ENCODE measurements around the gene TYRP1.
A peak's percentile ranks its signal among the peaks of the same experiment; 100 is the strongest.

The TYRP1 gene

GRCh38 chr9:12697719-12698118 lies 4.5 kb downstream of the TYRP1 start:
- no peak for DNase-seq (ENCODE audit: low spot score)

GRCh38 chr9:12698266-12698665 lies 5.1 kb downstream of the TYRP1 start:
- DNase-seq (ENCODE audit: low spot score) = no peak

DNA sequence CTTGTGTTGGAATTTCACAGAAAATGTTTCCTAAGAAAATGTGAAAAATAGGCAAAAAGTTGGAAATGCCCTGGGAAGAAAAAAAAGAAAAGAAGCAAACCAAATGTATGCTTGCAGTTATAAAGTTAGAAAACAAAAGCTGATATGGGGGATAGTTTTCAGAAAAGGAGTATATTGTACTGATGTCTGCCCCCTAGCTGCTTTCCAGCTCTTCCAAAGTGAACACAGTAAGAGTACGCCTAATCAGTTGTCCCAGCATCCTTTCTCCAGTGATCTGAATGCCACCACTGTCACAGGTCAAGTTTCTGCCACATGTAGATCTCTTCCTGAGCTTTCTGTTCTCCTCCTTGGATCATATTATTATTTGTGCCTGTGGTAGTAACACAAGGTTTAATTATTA lies 5.8 kb downstream of the TYRP1 start:
- no peak for DNase-seq (ENCODE audit: low spot score)

DNA sequence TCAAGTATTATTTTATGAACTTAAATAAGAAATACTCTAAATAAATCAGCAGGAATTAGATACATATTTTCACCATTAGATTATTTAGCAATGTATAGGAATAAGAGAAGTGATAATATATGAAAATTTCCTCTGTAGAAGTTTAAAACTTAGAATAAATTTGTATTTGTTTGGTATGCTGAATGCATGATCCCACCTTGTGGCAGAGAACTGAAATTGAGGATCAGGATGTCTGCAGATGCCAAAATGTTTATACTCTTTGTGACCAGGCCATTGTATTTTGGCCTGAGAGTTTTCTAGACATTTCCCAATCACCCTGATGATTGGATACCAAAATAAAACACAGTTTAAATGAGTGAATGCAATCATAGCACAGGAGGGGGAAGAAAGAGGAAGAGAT lies 6.3 kb downstream of the TYRP1 start:
- peak; percentile 29 for DNase-seq (ENCODE audit: low spot score)

- DNase-seq (ENCODE audit: low spot score) = no peak
Observed at GRCh38 chr9:12701126-12701525, 7.9 kb downstream of the TYRP1 start.

DNA sequence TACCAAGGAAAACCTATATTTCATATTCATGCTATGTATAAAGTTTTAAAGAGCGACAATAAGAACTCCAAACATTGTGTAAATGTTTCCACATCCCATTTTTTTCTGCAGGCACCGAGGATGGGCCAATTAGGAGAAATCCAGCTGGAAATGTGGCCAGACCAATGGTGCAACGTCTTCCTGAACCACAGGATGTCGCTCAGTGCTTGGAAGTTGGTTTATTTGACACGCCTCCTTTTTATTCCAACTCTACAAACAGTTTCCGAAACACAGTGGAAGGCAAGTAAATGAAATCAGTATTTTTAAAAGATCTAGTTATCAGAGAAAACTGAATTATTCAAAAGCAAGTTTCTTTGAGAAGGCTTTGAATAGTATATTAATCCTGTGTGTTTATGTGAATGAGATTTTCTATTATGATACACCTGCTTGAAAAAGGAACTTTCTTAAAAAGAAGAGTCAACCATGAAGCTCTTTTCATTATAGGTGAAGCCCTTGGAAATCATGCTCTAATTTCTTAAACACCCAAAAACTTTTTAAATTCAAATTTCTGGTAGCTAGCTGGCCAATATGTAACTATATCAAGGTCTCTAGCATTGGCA lies 9.1 kb downstream of the TYRP1 start:
- peak; percentile 80 for DNase-seq (ENCODE audit: low spot score)

GRCh38 chr9:12703996-12704395 lies 10.8 kb downstream of the TYRP1 start:
- no peak for DNase-seq (ENCODE audit: low spot score)

- no peak for DNase-seq (ENCODE audit: low spot score)
Observed at GRCh38 chr9:12705738-12706391, 12.7 kb downstream of the TYRP1 start.

DNA sequence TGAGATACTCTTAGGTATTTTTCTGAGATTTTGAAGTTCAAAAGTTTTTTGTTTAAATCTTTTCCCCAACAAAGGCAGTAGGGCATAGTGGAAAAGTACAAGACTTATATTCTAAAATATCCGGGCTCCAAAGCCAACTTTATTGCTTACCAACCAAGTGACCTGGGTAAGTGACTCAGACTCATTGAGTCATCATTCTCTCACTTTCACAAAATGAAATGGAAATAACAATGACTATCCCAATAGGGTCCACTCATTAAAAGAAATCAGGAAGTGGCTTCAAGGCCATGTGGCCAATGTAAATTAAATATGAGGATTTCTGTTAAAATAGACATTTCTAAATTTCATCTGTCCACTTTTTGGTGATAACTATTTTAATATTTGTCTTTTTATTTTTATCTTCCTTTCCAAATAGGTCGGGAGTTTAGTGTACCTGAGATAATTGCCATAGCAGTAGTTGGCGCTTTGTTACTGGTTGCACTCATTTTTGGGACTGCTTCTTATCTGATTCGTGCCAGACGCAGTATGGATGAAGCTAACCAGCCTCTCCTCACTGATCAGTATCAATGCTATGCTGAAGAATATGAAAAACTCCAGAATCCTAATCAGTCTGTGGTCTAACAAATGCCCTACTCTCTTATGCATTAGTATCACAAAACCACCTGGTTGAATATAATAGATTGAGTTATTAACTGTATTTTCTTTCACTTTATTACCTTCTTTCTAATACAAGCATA lies 15.5 kb downstream of the TYRP1 start:
- DNase-seq (ENCODE audit: low spot score) = peak; percentile 85

- no peak for DNase-seq (ENCODE audit: low spot score)
Observed at GRCh38 chr9:12712532-12712931, 19.3 kb downstream of the TYRP1 start.

GRCh38 chr9:12715268-12715667 lies 22.1 kb downstream of the TYRP1 start:
- DNase-seq (ENCODE audit: low spot score) = no peak

- DNase-seq (ENCODE audit: low spot score) = peak; percentile 29
Observed at GRCh38 chr9:12716823-12717600, 23.8 kb downstream of the TYRP1 start.

DNA sequence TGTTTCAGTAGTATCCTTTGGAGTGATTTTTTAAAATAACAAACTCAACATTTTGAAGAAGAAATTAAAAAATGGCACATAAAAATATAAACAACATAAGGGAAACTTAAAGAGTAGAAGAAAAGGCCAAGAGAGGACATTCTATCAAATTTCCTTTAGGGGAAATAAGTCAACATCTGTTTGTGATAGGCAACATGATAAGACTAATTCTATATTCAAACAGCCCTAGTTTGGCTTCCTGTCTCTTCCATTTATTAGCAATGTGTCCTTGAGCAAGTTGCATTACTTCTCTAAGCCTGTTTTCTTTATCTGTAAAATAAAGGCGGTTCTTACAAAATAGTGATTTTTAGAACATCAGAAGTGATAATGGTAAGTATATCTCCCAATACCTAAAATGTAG lies 24.7 kb downstream of the TYRP1 start:
- DNase-seq (ENCODE audit: low spot score) = no peak

DNA sequence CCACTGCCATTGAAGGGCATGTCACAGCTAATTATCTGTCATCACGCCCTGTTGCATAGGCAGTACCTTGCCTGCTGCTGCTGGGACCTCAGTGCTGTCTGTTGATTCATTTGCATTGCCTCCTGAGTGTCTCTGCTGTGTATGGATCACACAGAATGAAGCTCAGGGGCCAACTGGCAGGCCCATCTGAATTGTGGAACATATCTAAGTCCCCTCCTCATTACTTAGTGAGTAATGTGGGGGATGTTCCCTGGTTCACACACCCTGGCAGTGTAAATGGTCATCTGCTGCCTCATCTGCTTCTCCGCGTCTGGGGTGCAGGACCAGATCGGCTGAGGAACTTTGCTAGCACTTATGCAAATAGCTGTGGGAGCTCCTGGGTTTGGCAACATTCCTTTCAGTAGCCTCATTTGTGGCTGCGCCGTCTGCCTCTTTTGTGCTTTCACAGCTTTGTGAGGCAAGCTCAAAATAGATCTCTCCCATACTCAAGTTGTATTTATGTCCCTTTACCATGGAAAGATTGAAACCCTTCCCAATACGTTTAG lies 25.4 kb downstream of the TYRP1 start:
- DNase-seq (ENCODE audit: low spot score) = no peak

DNA sequence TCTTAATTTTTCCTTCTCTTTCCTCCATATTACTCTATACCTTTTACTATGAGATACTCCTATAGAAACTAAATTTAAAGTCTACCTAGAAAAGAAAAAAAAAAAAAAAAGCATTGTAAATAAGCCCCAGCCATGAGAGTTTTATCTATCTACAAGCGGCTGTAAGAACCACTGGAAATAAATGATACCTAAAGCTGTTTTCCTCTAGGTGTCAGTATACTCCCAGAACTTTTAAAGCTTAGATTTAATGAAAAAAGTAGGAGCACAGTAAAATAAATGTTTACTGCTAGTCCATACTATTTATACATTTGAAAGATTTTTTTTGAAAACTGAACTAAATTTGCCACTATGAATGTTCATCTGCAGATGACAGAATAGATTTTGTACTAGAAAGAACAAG lies 26.2 kb downstream of the TYRP1 start:
- DNase-seq (ENCODE audit: low spot score) = peak; percentile 70

DNA sequence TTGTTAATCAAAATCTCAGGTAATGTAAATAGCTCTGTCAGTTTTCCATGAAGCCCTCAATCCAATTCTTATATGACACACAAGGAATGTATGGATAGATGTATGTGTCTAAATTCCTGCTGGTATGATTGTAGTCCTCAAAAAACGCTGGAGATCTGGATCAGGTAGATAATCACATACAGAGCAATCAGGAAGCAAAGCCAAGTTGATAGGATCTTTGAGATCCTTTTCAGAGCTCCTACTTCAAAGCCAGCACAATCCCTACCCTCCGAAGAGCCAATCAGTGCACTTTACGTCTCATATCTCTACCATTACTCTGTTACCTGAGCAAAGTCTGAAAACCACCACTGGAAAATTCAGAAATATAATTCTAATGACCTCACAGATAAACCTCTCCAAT lies 27.4 kb downstream of the TYRP1 start:
- no peak for DNase-seq (ENCODE audit: low spot score)

- no peak for DNase-seq (ENCODE audit: low spot score)
Observed at GRCh38 chr9:12722131-12722530, 28.9 kb downstream of the TYRP1 start.

DNA sequence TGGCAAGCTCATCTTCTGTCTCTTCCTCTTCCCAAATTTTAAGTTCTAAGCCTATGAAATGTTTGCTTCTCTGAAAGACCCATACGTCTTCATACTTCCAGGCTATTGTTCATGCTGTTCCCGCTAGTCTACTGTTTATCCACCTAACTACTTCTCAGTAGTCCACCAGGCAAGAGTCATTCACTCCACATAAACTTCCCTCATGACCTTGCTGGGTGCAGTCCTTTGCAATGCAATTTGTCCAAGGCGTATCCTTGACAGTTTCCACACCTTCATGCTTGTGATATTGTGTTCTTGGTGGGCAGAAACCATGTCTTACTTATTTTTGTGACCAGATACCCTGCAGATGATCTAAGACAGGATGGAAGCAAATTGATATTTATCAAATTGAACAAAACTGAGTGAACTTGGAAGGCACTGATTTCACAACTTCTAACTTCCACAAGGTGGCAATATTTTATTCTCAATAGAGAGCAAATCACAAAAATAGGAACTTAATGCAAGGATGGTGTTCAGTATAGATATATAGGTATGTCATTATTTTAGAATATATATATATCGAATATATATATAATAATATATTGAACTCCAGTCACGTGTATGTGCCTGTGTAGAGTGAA lies 30.3 kb downstream of the TYRP1 start:
- DNase-seq (ENCODE audit: low spot score) = peak; percentile 55

GRCh38 chr9:12726795-12727194 lies 33.6 kb downstream of the TYRP1 start:
- DNase-seq (ENCODE audit: low spot score) = no peak

GRCh38 chr9:12730198-12730597 lies 37.0 kb downstream of the TYRP1 start:
- DNase-seq (ENCODE audit: low spot score) = no peak

GRCh38 chr9:12730927-12731326 lies 37.7 kb downstream of the TYRP1 start:
- no peak for DNase-seq (ENCODE audit: low spot score)

DNA sequence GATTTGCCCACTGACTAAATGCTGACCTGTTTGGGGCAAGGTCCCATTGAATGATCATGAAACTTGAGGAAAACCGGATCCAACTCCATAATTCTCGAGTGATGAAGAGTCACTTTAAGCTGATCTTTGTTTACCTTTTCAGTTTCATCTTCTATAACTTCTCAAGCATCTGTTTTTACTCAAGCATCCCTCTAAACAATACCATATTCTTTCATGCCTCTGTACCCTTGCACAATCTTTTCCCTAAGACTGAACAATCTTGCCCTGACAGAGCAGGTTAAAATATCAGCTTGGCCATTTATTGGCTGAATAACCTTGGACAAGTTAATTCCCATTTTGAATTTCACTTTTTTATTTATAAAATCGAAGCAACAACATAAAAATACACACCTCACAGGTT lies 39.8 kb downstream of the TYRP1 start:
- DNase-seq (ENCODE audit: low spot score) = no peak
